GM12878 (cell line): ENCODE data around the gene EIF4H. TPM values are rescaled to one million over a fixed set of nuclear protein-coding genes. Genes with fewer than 3 reads are reported as not detected.

Experiments
- ATAC-seq: fragments of 200-7000 bp; cut with Tn5 transposase; 3 replicates; pipeline ENCODE4 v1.9.1; 2020; ENCODE audit warnings: mild to moderate bottlenecking, moderate library complexity
- BruUV-seq: library from RNA; stranded (reverse); fragments of 400-500 nt; replicated peaks from 2 replicates; lab custom pipeline; 2021; lab: Mats Ljungman, UMichigan
- CTCF ChIA-PET: fragments of 300-600 bp; sonication (Branson Sonifier 250); formaldehyde crosslinking; extraction: SDS; loops from one replicate; lab custom pipeline; 2021; ENCODE audit warnings: inconsistent platforms; lab: Yijun Ruan, JAX
- POLR2A ChIA-PET: fragments of 350-600 bp; formaldehyde crosslinking; extraction: SDS; loops from one replicate; lab custom pipeline; 2021; ENCODE audit warnings: inconsistent platforms; lab: Charles Lee
- RAD21 ChIA-PET: fragments of 300-600 bp; sonication (Branson Sonifier 250); formaldehyde crosslinking; loops from one replicate; lab custom pipeline; 2023; ENCODE audit warnings: antibody characterized with exemption; ENCODE audit not compliant: unreplicated experiment; lab: Charles Lee
- SMC1A ChIA-PET: fragments of 300-600 bp; sonication (Branson Sonifier 250); formaldehyde crosslinking; loops from one replicate; lab custom pipeline; 2023; ENCODE audit not compliant: unreplicated experiment, uncharacterized antibody; lab: Charles Lee
- DNase-seq: peaks from one replicate; pipeline ENCODE4 v3.0.0-alpha.2; 2011; ENCODE audit warnings: low read depth, low spot score
- FAIRE-seq: peaks from 3 replicates; lab custom pipeline; 2011; peaks lifted over from hg19 to GRCh38; lab: Jason Lieb, UNC
- H2AFZ ChIP-seq: 2 replicates; pipeline ENCODE4 v1.6.0; 2011; ENCODE audit warnings: low read depth, low read length, control low read depth; ENCODE audit not compliant: control insufficient read depth
- H3K27ac ChIP-seq: 2 replicates; pipeline ENCODE4 v1.5.1; 2011; ENCODE audit warnings: control low read depth; ENCODE audit not compliant: control insufficient read depth, insufficient read depth
- H3K27me3 ChIP-seq, 2 experiments: replicated peaks in 1 of 2; 2 replicates each; pipeline versions ENCODE4 v1.6.0 to v1.6.1; 2011; ENCODE audit warnings: low read length in 1 of 2; ENCODE audit not compliant: control insufficient read depth in 2 of 2, insufficient read depth in 2 of 2
- H3K36me3 ChIP-seq, 2 experiments: 2 replicates each; pipeline ENCODE4 v1.5.1; 2011; ENCODE audit warnings: low read length in 1 of 2; ENCODE audit not compliant: control insufficient read depth in 2 of 2, insufficient read depth in 2 of 2
- H3K4me1 ChIP-seq: 2 replicates; pipeline ENCODE4 v1.6.1; 2011; ENCODE audit warnings: mild to moderate bottlenecking, low read length, moderate library complexity, mixed read lengths; ENCODE audit not compliant: control insufficient read depth, insufficient read depth
- H3K4me2 ChIP-seq: 2 replicates; pipeline ENCODE4 v1.6.0; 2011; ENCODE audit warnings: control low read depth; ENCODE audit not compliant: control insufficient read depth, insufficient read depth
- H3K4me3 ChIP-seq: fragments of 200-600 bp; sonication (generic); 2 replicates; pipeline ENCODE4 v1.5.1; 2016
- H3K79me2 ChIP-seq: 2 replicates; pipeline ENCODE4 v1.6.0; 2011; ENCODE audit warnings: low read length; ENCODE audit not compliant: control insufficient read depth, insufficient read depth
- H3K9ac ChIP-seq: 2 replicates; pipeline ENCODE4 v1.8.0; 2011; ENCODE audit warnings: low read length, control low read depth, mixed read lengths; ENCODE audit not compliant: control insufficient read depth, insufficient read depth
- H3K9me3 ChIP-seq: replicated peaks from 3 replicates; pipeline ENCODE4 v1.5.1; 2011; ENCODE audit warnings: mild to moderate bottlenecking, low read length; ENCODE audit not compliant: control insufficient read depth, insufficient read depth
- H4K20me1 ChIP-seq: 2 replicates; pipeline ENCODE4 v1.6.0; 2011; ENCODE audit not compliant: control insufficient read depth, insufficient read depth
- FOS ChIP-seq: IDR thresholded peaks from 3 replicates; pipeline ENCODE4 v1.6.1; 2011; ENCODE audit warnings: borderline replicate concordance; ENCODE audit not compliant: insufficient read length; ENCODE audit errors: extremely low read depth
- HDGF ChIP-seq: fragments of 450-650 bp; IDR thresholded peaks from 2 replicates; pipeline ENCODE4 v1.6.1; 2016; ENCODE audit warnings: antibody characterized with exemption
- IRF3 ChIP-seq: fragments of 450-650 bp; IDR thresholded peaks from 2 replicates; pipeline ENCODE4 v1.6.1; 2014; ENCODE audit warnings: mild to moderate bottlenecking
- LARP7 ChIP-seq: fragments of 450-650 bp; IDR thresholded peaks from 2 replicates; pipeline ENCODE4 v1.6.1; 2017; ENCODE audit warnings: mild to moderate bottlenecking
- POLR2A ChIP-seq: IDR thresholded peaks from 2 replicates; pipeline ENCODE4 v1.6.1; 2011; ENCODE audit warnings: low read depth, mild to moderate bottlenecking, low read length
- POLR2AphosphoS5 ChIP-seq: IDR thresholded peaks from 2 replicates; pipeline ENCODE4 v1.6.1; 2011; ENCODE audit warnings: mild to moderate bottlenecking, low read length, inconsistent platforms
- RAD51 ChIP-seq: fragments of 450-650 bp; IDR thresholded peaks from 2 replicates; pipeline ENCODE4 v1.6.1; 2016; ENCODE audit warnings: moderate library complexity, mild to moderate bottlenecking, inconsistent platforms
- RELB ChIP-seq: fragments of 450-650 bp; IDR thresholded peaks from 2 replicates; pipeline ENCODE4 v1.6.1; 2017; ENCODE audit warnings: low read depth, mild to moderate bottlenecking, moderate library complexity
- SMAD5 ChIP-seq: IDR thresholded peaks from 2 replicates; pipeline ENCODE4 v1.6.1; 2016; ENCODE audit warnings: antibody characterized with exemption, low read depth
- TCF12 ChIP-seq: IDR thresholded peaks from 2 replicates; pipeline ENCODE4 v1.6.1; 2011; ENCODE audit warnings: low read depth, mild to moderate bottlenecking, low read length
- WGBS: methylation state at CpG from one replicate; pipeline ENCODE4 v1.1.6; 2016; ENCODE audit warnings: low lambda C conversion rate; ENCODE audit not compliant: insufficient replicate concordance, insufficient coverage; ENCODE audit errors: missing lambda C conversion rate; 5-methylcytosine and 5-hydroxymethylcytosine counted together
- in situ Hi-C: fragments of 300-500 bp; cut with MboI; formaldehyde crosslinking; loops from 9 replicates; pipeline ENCODE4 v1.14.3; 2018; ENCODE audit warnings: mixed read lengths
- intact Hi-C: fragments of 100-400 bp; cut with micrococcal nuclease; formaldehyde crosslinking; loops from one replicate; pipeline ENCODE4 v1.14.2; 2022; ENCODE audit not compliant: unreplicated experiment
- polyA plus RNA-seq, 11 experiments: library from polyadenylated mRNA; depleted of rRNA in 4 of 11; unstranded in 6 of 11; stranded (reverse) in 5 of 11; fragments of >200 nt; fragmentation: Nextera tagmentation in 4 of 11; fragmentation: Illumina TruSeq in 1 of 11; extraction: Ambion mirVana in 4 of 11; extraction: Trizol in 1 of 11; gene quantifications; 1 replicate in 1 of 11; 2 replicates in 10 of 11; pipeline versions ENCODE4 v1.2.1 to v1.2.3, GENCODE V29; 2011 to 2016; ENCODE audit warnings: inconsistent platforms in 2 of 11, missing spikeins in 2 of 11, low read depth in 1 of 11
- total RNA-seq, 4 experiments: library from RNA; depleted of rRNA in 3 of 4; stranded (reverse); fragments of >200 nt in 3 of 4; fragmentation: Illumina TruSeq in 1 of 4; extraction: Trizol in 1 of 4; gene quantifications; 2 replicates each; pipeline versions ENCODE4 v1.2.1 to v1.2.3, GENCODE V29; 2013 to 2021

The EIF4H gene
- total and polyA plus RNA-seq, 10 of the 15 experiments (the other 5 are each of a cell fraction or from before 2014, with no cell fraction given) = 9.9 to 443 (median 258) TPM

GRCh38 chr7:74219416-74219815 lies 45.3 kb downstream of the EIF4H start:
- Histone ChIP-seq H4K20me1 (no peaks in the 10 kb centered on the region), H3K27me3 (no peaks in the 10 kb centered on the region), H3K9me3 (no peaks in the 10 kb centered on the region; the same call in 2 of the 3 replicates), H3K4me2 (no peak overlapping the region), H3K4me3 (no peak overlapping the region), H3K27ac (peak overlapping the region; percentile 50), H3K79me2 (peaks cover 40% of the 10 kb centered on the region), H3K9ac (no peak overlapping the region), H2AFZ (no peak overlapping the region), H3K36me3 (peaks cover 25 to 43% of the 10 kb centered on the region in 2 experiments), H3K4me1 (peaks cover 40% of the 10 kb centered on the region)
- no TSS peak for BruUV-seq
- intact Hi-C loops (loop anchor here (5.0 kb wide), 1 partner anchor 33 kb away; the partner anchor contains the start of gene RFC2), in situ Hi-C loops (no loop called here)
- no peak for TF ChIP-seq TCF12
- 0 out of 2 replicates have a peak, but pooled peaks have one; percentile 10 for TF ChIP-seq LARP7
- TF ChIP-seq RELB = no peak
- peak; percentile 64 for TF ChIP-seq POLR2A
- no peak for TF ChIP-seq IRF3
- peak; percentile 27; the same call in 1 of the 2 replicates for TF ChIP-seq HDGF
- TF ChIP-seq RAD51 = no peak
- TF ChIP-seq FOS = no peak
- TF ChIP-seq SMAD5 = peak; percentile 49; the same call in 1 of the 2 replicates
- TF ChIP-seq POLR2AphosphoS5 = peak; percentile 26; the same call in 1 of the 2 replicates
- DNase-seq (no peak), FAIRE-seq (no peak), ATAC-seq (no peak)
- POLR2A ChIA-PET = interaction anchor here (1.1 to 2.3 kb wide), 3 partner anchors 8 to 11 kb away, joined by 3 to 11 read pairs (median 8); partner anchors contain the start of gene LAT2
- WGBS = 82% methylated on average over 11 of the region's 11 CpGs
- SMC1A ChIA-PET = interaction anchor here (1.4 kb wide), 1 partner anchor 8 kb away, joined by 7 read pairs; no protein-coding TSS in a partner anchor
- RAD21 ChIA-PET = interaction anchor here (1.3 to 1.4 kb wide), 2 partner anchors 12 to 22 kb away, joined by 3 read pairs; no protein-coding TSS in a partner anchor
- CTCF ChIA-PET = interaction anchor here (2.4 kb wide), 1 partner anchor 13 kb away, joined by 17 read pairs; no protein-coding TSS in a partner anchor
